NCI-H446 (cell line): Measurements from ENCODE around the gene CD274.
A peak's percentile ranks its signal among the peaks of the same experiment; 100 is the strongest.
"Not testable (repeated sequence)": the region's sequence is repeated elsewhere in the genome, so short reads cannot be mapped to it uniquely, and the experiment has no call there.

Experiments used
- DNase-seq, 2 experiments: peaks; one replicate each; lab custom pipeline; 2025; lab: John Stamatoyannopoulos, UW

Gene CD274

DNA sequence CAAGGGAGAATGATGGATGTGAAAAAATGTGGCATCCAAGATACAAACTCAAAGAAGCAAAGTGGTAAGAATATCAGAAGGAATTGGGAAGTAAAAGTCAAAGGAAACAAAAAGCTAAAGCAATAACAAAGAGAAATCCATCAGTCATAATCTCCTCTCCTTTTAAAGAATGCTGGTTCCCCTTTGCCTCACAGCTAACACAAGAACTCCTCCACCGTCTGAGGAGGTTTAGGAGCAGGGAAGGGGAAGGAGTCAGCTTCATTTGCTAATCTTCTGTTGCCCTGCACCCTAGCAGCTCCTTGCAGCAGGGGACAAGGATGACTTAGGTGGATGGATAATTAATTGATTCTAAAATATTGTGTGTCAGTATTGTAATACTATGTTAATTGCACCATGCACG lies 16.4 kb downstream of the CD274 start:
- no peak for DNase-seq

DNA sequence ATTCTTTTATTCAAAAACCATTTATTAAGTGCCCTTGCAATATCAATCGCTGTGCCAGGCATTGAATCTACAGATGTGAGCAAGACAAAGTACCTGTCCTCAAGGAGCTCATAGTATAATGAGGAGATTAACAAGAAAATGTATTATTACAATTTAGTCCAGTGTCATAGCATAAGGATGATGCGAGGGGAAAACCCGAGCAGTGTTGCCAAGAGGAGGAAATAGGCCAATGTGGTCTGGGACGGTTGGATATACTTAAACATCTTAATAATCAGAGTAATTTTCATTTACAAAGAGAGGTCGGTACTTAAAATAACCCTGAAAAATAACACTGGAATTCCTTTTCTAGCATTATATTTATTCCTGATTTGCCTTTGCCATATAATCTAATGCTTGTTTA lies 18.5 kb downstream of the CD274 start:
- no peak for DNase-seq

DNA sequence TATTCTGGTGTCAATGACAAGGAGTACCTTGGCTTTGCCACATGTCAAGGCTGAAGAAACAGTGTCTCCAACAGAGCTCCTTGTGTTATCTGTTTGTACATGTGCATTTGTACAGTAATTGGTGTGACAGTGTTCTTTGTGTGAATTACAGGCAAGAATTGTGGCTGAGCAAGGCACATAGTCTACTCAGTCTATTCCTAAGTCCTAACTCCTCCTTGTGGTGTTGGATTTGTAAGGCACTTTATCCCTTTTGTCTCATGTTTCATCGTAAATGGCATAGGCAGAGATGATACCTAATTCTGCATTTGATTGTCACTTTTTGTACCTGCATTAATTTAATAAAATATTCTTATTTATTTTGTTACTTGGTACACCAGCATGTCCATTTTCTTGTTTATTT lies 19.8 kb downstream of the CD274 start:
- DNase-seq, result no peak

DNA sequence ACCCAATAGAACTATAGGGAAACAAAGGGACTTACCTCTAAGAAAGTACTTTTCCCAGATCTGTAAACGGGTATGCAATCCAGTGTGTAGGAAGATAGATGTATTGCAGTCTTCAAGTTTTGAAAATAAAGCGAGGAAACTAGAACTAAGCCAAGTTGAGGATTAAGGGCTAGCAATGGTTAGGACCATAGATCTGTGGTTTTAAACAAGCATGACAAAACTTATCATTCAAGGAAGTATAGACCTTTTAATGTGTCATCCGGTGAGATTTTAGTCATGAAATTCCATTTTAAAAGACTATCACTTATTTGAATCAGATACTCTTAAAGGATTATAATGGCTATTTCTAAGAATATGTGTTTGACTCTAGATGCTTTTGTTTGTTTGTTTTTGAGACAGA lies 20.5 kb downstream of the CD274 start:
- DNase-seq, result no peak

GRCh38 chr9:5475611-5476010 lies 25.3 kb downstream of the CD274 start:
- DNase-seq, result not testable (repeated sequence)

- DNase-seq, result no peak
Measured at GRCh38 chr9:5478206-5478605, 27.9 kb downstream of the CD274 start.

- no peak for DNase-seq
Measured at GRCh38 chr9:5479994-5480694, 29.8 kb downstream of the CD274 start.

- DNase-seq, result no peak
Measured at GRCh38 chr9:5480919-5481318, 30.6 kb downstream of the CD274 start.

GRCh38 chr9:5481322-5482040 lies 31.1 kb downstream of the CD274 start:
- DNase-seq, result no peak

DNA sequence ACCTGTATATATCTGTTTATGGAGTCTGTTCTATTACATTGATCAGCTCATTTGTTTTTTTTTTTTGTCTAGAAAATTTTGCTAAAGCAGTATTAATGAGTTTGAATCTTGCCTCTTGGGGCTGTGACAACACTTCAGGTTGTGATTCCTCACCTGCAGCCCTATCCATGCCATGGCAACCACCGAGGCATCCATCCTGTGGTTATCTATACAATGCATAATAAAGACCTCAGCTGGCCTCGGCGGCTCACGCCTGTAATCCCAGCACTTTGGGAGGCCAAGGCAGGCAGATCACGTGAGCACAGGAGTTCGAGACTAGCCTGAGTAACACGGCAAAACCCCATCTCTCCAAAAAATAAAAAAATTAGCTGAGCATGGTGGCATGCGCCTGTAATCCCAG lies 31.9 kb downstream of the CD274 start:
- DNase-seq, result no peak

DNA sequence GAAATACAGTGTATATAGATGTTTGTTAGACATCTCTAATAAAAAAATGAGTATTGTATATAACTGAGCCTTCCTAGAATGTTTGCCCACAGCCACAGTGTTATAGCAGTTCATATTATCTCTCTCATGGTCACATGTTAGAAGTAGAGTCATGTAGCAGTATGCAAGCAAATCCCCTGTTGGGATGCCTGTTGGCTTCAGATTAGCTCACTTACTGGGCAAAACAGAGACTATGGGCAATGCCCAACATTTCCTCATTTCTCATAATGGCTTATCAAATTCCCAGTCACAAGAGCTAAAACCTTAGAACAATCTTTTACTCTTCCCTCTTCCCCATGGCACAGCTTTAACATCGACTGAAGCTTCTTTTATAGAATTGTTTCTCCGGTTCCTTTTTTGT lies 33.0 kb downstream of the CD274 start:
- no peak for DNase-seq

- DNase-seq, result no peak
Measured at GRCh38 chr9:5485378-5486085, 35.2 kb downstream of the CD274 start.

- no peak for DNase-seq
Measured at GRCh38 chr9:5486988-5487387, 36.6 kb downstream of the CD274 start.

DNA sequence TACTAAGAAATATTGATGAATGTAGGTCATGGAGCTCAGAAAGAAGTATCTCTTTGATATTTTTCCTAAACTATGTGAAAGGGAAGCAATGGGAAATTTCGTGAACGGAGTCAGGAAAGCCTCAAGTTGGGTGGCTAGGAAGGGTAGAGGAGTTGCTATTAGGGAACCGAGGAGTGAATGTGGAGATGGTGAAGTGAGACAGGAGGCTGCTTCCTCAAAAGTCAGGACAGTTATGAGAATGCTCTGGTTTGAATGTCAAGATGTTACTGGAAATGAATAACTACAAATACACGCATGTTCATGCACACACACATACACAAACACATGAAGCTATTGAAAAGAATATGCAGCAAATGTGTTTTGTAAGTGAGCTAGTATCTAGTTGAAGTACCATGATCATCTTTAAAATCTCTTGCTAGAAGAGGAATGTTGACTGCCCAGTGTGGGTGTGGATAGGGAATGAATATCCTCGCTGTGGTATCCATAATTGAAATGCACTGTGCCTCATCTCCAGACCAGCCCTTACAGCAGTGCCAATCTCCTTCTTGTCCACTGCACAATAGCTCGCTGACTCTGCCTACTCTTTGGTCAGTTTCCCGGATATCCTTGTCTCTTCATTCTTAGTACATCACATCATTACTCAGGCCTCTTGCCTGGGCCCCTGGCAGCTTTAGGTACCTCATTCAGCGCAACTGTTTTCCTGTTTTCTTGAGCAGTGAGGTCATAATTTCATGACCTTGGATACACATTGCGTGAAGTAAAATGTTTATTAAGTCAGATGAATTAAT lies 38.1 kb downstream of the CD274 start:
- DNase-seq, result no peak

GRCh38 chr9:5489630-5490490 lies 39.5 kb downstream of the CD274 start:
- no peak for DNase-seq

DNA sequence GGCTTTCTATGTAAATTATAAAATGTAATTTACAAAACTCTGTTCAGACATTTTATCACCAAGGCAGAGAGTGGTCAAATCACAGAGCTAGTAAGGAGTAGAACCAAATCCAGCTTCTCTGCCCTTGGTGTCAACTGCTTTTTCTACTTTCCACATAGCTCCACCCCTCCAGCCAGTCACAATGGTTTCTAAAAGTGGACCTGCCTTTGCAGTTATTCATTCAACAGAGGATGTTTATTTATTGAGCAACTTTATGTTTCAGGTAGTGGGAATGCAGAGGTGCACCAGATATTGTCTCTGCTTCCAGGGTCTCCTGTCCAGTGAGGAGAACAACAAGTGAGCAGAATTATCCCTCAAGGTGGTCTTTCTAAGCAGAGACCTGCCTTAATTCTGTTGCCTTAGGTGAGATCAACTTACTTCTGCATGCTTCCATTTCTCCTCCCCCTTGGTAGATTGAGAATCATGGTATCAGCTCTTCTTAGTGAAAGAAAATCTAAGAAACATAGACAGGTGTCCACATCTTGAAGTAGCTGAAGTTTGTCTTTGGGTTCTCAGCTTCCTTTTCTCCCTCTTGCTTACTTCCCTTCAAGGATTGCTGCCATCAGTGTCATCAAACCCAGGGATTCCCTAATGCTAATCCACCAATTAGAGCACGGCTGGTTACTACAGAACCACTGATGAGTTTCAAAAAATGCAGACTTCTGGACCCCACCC lies 42.8 kb downstream of the CD274 start:
- no peak for DNase-seq

DNA sequence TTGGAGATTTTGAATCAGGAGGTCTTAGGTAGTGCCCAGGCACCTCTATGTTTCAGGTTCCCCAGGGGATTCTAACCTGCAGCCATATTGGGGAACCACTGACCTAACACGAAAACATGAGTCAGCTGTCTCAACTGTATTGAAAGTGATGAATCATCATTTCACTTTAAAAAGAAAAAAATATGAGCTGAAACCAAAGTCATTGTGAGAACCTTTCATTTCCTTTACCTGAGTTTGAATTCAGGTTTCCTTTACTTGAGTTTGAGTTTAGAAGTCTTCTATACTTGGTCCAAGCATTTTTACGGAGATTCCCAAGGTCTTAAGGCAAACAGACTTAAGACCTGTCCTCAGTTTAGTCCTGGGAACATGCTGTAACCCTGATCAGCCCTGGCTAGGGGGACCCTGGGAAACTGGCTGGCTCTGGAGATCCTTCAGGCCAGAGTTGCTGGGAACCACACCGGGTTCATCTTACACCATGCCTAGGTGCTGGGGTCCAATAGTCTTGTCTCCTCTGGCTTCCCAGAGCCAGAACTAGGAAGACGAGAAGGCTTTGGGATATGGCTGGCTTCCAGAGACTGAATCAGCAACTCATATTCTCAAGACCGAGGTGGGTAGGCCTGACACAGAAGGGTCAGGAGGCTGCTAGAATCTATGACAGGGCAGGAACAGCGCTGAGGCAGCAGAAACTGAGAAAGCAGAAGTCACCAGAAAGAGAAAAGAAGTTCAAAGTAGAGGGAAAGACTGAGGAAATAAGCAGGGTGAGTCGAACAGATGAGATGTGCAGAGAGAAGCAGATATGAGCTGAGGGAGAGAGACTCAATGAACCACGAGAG lies 43.6 kb downstream of the CD274 start:
- DNase-seq, result peak in 1 of 2 experiments; percentile 27

- not testable (repeated sequence) for DNase-seq
Measured at GRCh38 chr9:5494765-5495164, 44.4 kb downstream of the CD274 start.

GRCh38 chr9:5499157-5499556 lies 48.8 kb downstream of the CD274 start:
- no peak for DNase-seq
